ENCODE results near the gene CREBL2. TPM values are rescaled to one million over a fixed set of nuclear protein-coding genes. Genes with fewer than 3 reads are reported as not detected.
A peak's percentile ranks its signal among the peaks of the same experiment; 100 is the strongest.

The CREBL2 gene
- total RNA-seq, 1 donor from 2014 or later = 42.8 TPM

- intact Hi-C loops (cut with DNase I) = no loop called here
- H3K36me3 ChIP-seq = no peaks in the 10 kb centered on the region
- TF ChIP-seq CTCF (IDR thresholded peaks at IDR 0.05) = no peak
- peaks cover 17% of the 10 kb centered on the region for H3K4me1 ChIP-seq
- ATAC-seq = no peak
- no peaks in the 10 kb centered on the region for H3K27me3 ChIP-seq
- H3K9me3 ChIP-seq = no peaks in the 10 kb centered on the region
- H3K4me3 ChIP-seq = no peak overlapping the region
- H3K27ac ChIP-seq = no peak overlapping the region
- no peak for DNase-seq
These were observed 3.1 kb upstream of the CREBL2 start for GRCh38 chr12:12608557-12608957.

GRCh38 chr12:12609692-12610091 lies 2.0 kb upstream of the CREBL2 start:
- Histone ChIP-seq H3K4me3 (no peak overlapping the region), H3K9me3 (no peaks in the 10 kb centered on the region), H3K36me3 (no peaks in the 10 kb centered on the region), H3K4me1 (peaks cover 25% of the 10 kb centered on the region), H3K27ac (no peak overlapping the region), H3K27me3 (no peaks in the 10 kb centered on the region)
- ATAC-seq = no peak
- intact Hi-C loops (cut with DNase I) = no loop called here
- no peak for DNase-seq
- no peak for TF ChIP-seq CTCF (IDR thresholded peaks at IDR 0.05)

GRCh38 chr12:12610711-12611110 lies 965 bp upstream of the CREBL2 start:
- TF ChIP-seq CTCF (IDR thresholded peaks at IDR 0.05) = no peak
- peak overlapping the region; percentile 89 for H3K27ac ChIP-seq
- no peaks in the 10 kb centered on the region for H3K9me3 ChIP-seq
- intact Hi-C loops (cut with DNase I) = no loop called here
- peak overlapping the region; percentile 64 for H3K4me3 ChIP-seq
- DNase-seq (no peak), ATAC-seq (no peak)
- H3K4me1 ChIP-seq = peaks cover 29% of the 10 kb centered on the region
- no peaks in the 10 kb centered on the region for H3K27me3 ChIP-seq
- peaks cover 3% of the 10 kb centered on the region for H3K36me3 ChIP-seq

GRCh38 chr12:12612358-12612757 lies 682 bp downstream of the CREBL2 start:
- Histone ChIP-seq H3K36me3 (peaks cover 8% of the 10 kb centered on the region), H3K4me3 (peak overlapping the region; percentile 64), H3K27ac (peak overlapping the region; percentile 89), H3K9me3 (no peaks in the 10 kb centered on the region), H3K4me1 (peaks cover 45% of the 10 kb centered on the region), H3K27me3 (no peaks in the 10 kb centered on the region)
- ATAC-seq (peak; percentile 46), DNase-seq (no peak)
- intact Hi-C loops (cut with DNase I) = no loop called here
- TF ChIP-seq CTCF (IDR thresholded peaks at IDR 0.05) = no peak

- no peaks in the 10 kb centered on the region for H3K9me3 ChIP-seq
- H3K27me3 ChIP-seq = no peaks in the 10 kb centered on the region
- no peak overlapping the region for H3K4me3 ChIP-seq
- H3K27ac ChIP-seq = peak overlapping the region; percentile 89
- intact Hi-C loops (cut with DNase I) = no loop called here
- no peak for DNase-seq
- ATAC-seq = no peak
- no peak for TF ChIP-seq CTCF (IDR thresholded peaks at IDR 0.05)
- H3K36me3 ChIP-seq = peaks cover 8% of the 10 kb centered on the region
- peaks cover 46% of the 10 kb centered on the region for H3K4me1 ChIP-seq
These were observed 1.7 kb downstream of the CREBL2 start for GRCh38 chr12:12613344-12613743.

GRCh38 chr12:12614342-12614741 lies 2.7 kb downstream of the CREBL2 start:
- no peak overlapping the region for H3K27ac ChIP-seq
- ATAC-seq = no peak

More at GRCh38 chr12:12614342-12614741, 2.7 kb downstream of the CREBL2 start:
- TF ChIP-seq CTCF (IDR thresholded peaks at IDR 0.05) = no peak
- H3K9me3 ChIP-seq = no peaks in the 10 kb centered on the region
- H3K36me3 ChIP-seq = peaks cover 8% of the 10 kb centered on the region
- H3K4me1 ChIP-seq = peaks cover 46% of the 10 kb centered on the region
- no peak for DNase-seq
- H3K27me3 ChIP-seq = no peaks in the 10 kb centered on the region
- intact Hi-C loops (cut with DNase I) = no loop called here
- no peak overlapping the region for H3K4me3 ChIP-seq
